Measurements from ENCODE around the gene MAPK8. TPM values are rescaled to one million over a fixed set of nuclear protein-coding genes. Genes with fewer than 3 reads are reported as not detected.

The MAPK8 gene
- total RNA-seq, 1 experiment from 2014 or later: 67.5 TPM

- no peak overlapping the region for H3K27ac ChIP-seq
- ChIA-PET CTCF (no interaction called here), POLR2A (ENCODE audit: unreplicated experiment) (no interaction called here)
- no peaks in the 10 kb centered on the region; the same call in 1 of the 2 replicates for H4K20me1 ChIP-seq (ENCODE audit: insufficient read depth)
- no peaks in the 10 kb centered on the region for H3K9me3 ChIP-seq (ENCODE audit: insufficient read depth, low read depth)
- no peak overlapping the region for H3K4me3 ChIP-seq
- no peaks in the 10 kb centered on the region for H3K27me3 ChIP-seq (ENCODE audit: insufficient read depth, low read depth)
- H3K4me2 ChIP-seq: no peak overlapping the region
- no peaks in the 10 kb centered on the region for H3K79me2 ChIP-seq (ENCODE audit: low read depth)
- DNase-seq: no peak
- no peaks in the 10 kb centered on the region for H3K4me1 ChIP-seq (replicated peaks; ENCODE audit: insufficient read depth)
- BruUV-seq (replicated peaks): no TSS peak
- intact Hi-C loops (cut with micrococcal nuclease; ENCODE audit: unreplicated experiment): no loop called here
- no peaks in the 10 kb centered on the region for H3F3A ChIP-seq (ENCODE audit: insufficient read depth, low read depth)
- H3K36me3 ChIP-seq (ENCODE audit: low read depth): peaks cover 10% of the 10 kb centered on the region
- H2AFZ ChIP-seq: no peak overlapping the region
- no peaks in the 10 kb centered on the region for H3K9me2 ChIP-seq (ENCODE audit: insufficient read depth)
- TF ChIP-seq CTCF (conservative IDR thresholded peaks at IDR 0.05): no peak
- TF ChIP-seq EZH2 (IDR thresholded peaks at IDR 0.05; ENCODE audit: low read depth): no peak
These were observed 100.2 kb downstream of the MAPK8 start for GRCh38 chr10:48406658-48407057.

DNA sequence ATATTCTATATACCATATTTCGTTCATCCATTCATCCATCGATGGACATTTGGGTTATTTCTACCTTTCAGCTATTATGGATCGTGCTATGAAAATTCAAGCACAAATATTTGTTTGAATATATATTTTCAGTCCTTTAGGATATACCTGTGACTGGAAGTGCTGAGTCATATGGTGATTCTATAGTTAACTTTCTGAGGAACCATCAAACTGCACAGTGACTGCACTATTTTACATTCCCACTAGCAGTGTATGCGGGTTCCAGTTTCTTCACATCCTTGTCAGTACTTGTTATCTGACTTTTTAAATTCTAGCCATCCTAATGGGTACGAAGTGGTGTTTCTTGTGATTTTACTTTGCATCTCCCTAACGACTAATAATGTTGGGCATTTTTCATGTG is 104.0 kb downstream of the MAPK8 start:
- no peaks in the 10 kb centered on the region for H3F3A ChIP-seq (ENCODE audit: insufficient read depth, low read depth)
- CTCF ChIA-PET: no interaction called here
- H2AFZ ChIP-seq: no peak overlapping the region
- POLR2A ChIA-PET (ENCODE audit: unreplicated experiment): no interaction called here
- peaks cover 21% of the 10 kb centered on the region for H3K36me3 ChIP-seq (ENCODE audit: low read depth)
- H3K4me1 ChIP-seq (replicated peaks; ENCODE audit: insufficient read depth): no peaks in the 10 kb centered on the region
- H3K9me3 ChIP-seq (ENCODE audit: insufficient read depth, low read depth): peaks cover 13% of the 10 kb centered on the region; the same call in 1 of the 2 replicates
- no peaks in the 10 kb centered on the region for H4K20me1 ChIP-seq (ENCODE audit: insufficient read depth)
- intact Hi-C loops (cut with micrococcal nuclease; ENCODE audit: unreplicated experiment): no loop called here
- no peaks in the 10 kb centered on the region for H3K27me3 ChIP-seq (ENCODE audit: insufficient read depth, low read depth)
- no peaks in the 10 kb centered on the region for H3K9me2 ChIP-seq (ENCODE audit: insufficient read depth)
- TF ChIP-seq EZH2 (IDR thresholded peaks at IDR 0.05; ENCODE audit: low read depth) (no peak), CTCF (conservative IDR thresholded peaks at IDR 0.05) (no peak)
- no TSS peak for BruUV-seq (replicated peaks)
- H3K79me2 ChIP-seq (ENCODE audit: low read depth): no peaks in the 10 kb centered on the region
- H3K4me2 ChIP-seq: no peak overlapping the region
- no peak for DNase-seq
- H3K4me3 ChIP-seq: no peak overlapping the region
- no peak overlapping the region for H3K27ac ChIP-seq

- peaks cover 13% of the 10 kb centered on the region; the same call in 1 of the 2 replicates for H3K9me3 ChIP-seq (ENCODE audit: insufficient read depth, low read depth)
- TF ChIP-seq CTCF (conservative IDR thresholded peaks at IDR 0.05): no peak
- TF ChIP-seq EZH2 (IDR thresholded peaks at IDR 0.05; ENCODE audit: low read depth): no peak
- no peaks in the 10 kb centered on the region for H4K20me1 ChIP-seq (ENCODE audit: insufficient read depth)
- BruUV-seq (replicated peaks): no TSS peak
- ChIA-PET CTCF (interaction anchor here (0.7 kb wide), 1 partner anchor 48 kb away, joined by 13 read pairs; no protein-coding TSS in a partner anchor), POLR2A (ENCODE audit: unreplicated experiment) (no interaction called here)
- DNase-seq: no peak
- H3K36me3 ChIP-seq (ENCODE audit: low read depth): peaks cover 21% of the 10 kb centered on the region
- H3K27me3 ChIP-seq (ENCODE audit: insufficient read depth, low read depth): no peaks in the 10 kb centered on the region
- no peaks in the 10 kb centered on the region for H3K79me2 ChIP-seq (ENCODE audit: low read depth)
- no peak overlapping the region for H2AFZ ChIP-seq
- H3K4me2 ChIP-seq: no peak overlapping the region
- H3K27ac ChIP-seq: no peak overlapping the region
- no peaks in the 10 kb centered on the region for H3K9me2 ChIP-seq (ENCODE audit: insufficient read depth)
- H3K4me3 ChIP-seq: no peak overlapping the region
- no peaks in the 10 kb centered on the region for H3F3A ChIP-seq (ENCODE audit: insufficient read depth, low read depth)
- no peaks in the 10 kb centered on the region for H3K4me1 ChIP-seq (replicated peaks; ENCODE audit: insufficient read depth)
- intact Hi-C loops (cut with micrococcal nuclease; ENCODE audit: unreplicated experiment): no loop called here
These were observed 105.0 kb downstream of the MAPK8 start for GRCh38 chr10:48411510-48411909.

All from PC-9 (cell line).